K562 (cell line): ENCODE measurements around the gene TOX2. TPM values are rescaled to one million over a fixed set of nuclear protein-coding genes. Genes with fewer than 3 reads are reported as not detected.

Experiments
- ATAC-seq: fragments of 200-7000 bp; cut with Tn5 transposase; 3 replicates; pipeline ENCODE4 v1.9.1; 2020; ENCODE audit warnings: moderate library complexity
- BruUV-seq: library from RNA; stranded (reverse); fragments of 400-500 nt; replicated peaks from 2 replicates; lab custom pipeline; 2021; lab: Mats Ljungman, UMichigan
- CTCF ChIA-PET: fragments of 300-600 bp; formaldehyde crosslinking; extraction: SDS; loops from one replicate; lab custom pipeline; 2021; ENCODE audit warnings: low intra/inter-chr PET ratio; lab: Yijun Ruan, JAX
- POLR2A ChIA-PET: fragments of 300-600, 350-650 bp; sonication (Branson Sonifier 250); formaldehyde crosslinking; extraction: SDS; loops from one replicate; lab custom pipeline; 2021; ENCODE audit warnings: antibody characterized with exemption, inconsistent platforms; lab: Yijun Ruan, JAX
- DNase-seq, 4 experiments: peaks; one replicate each; pipeline versions ENCODE4 v3.0.0 to v3.0.0-alpha.2; 2011 to 2018; ENCODE audit warnings: low spot score in 3 of 4, mixed read lengths in 3 of 4; ENCODE audit errors: extremely low read depth in 1 of 4
- FAIRE-seq: peaks from 2 replicates; lab custom pipeline; 2011; peaks lifted over from hg19 to GRCh38; lab: Jason Lieb, UNC
- H2AFZ ChIP-seq: 2 replicates; pipeline ENCODE4 v1.6.0; 2011; ENCODE audit warnings: low read depth, low read length, control low read depth, inconsistent platforms
- H3K27ac ChIP-seq: fragments of 200-600 bp; 3 replicates; pipeline ENCODE4 v1.8.0; 2011; ENCODE audit warnings: low read depth, mild to moderate bottlenecking, control low read depth, inconsistent platforms, low read length, moderate library complexity, mixed read lengths; ENCODE audit errors: extremely low read depth
- H3K27me3 ChIP-seq, 2 experiments: fragments of 300-600 bp in 1 of 2; 2 replicates in 1 of 2; 3 replicates in 1 of 2; pipeline versions ENCODE4 v1.6.0 to v1.8.0; 2011; ENCODE audit warnings: inconsistent platforms in 2 of 2, low read length in 2 of 2, mild to moderate bottlenecking in 1 of 2, mixed read lengths in 1 of 2, moderate library complexity in 1 of 2; ENCODE audit not compliant: control insufficient read depth in 2 of 2, insufficient read depth in 2 of 2
- H3K36me3 ChIP-seq: fragments of 300-600 bp; 3 replicates; pipeline ENCODE4 v1.8.0; 2011; ENCODE audit warnings: mild to moderate bottlenecking, low read length, inconsistent platforms; ENCODE audit not compliant: control insufficient read depth, insufficient read depth
- H3K4me1 ChIP-seq, 2 experiments: fragments of 200-600 bp in 1 of 2; replicated peaks in 1 of 2; 2 replicates in 1 of 2; 3 replicates in 1 of 2; pipeline versions ENCODE4 v1.5.1 to v1.8.0; 2011; ENCODE audit warnings: inconsistent platforms in 2 of 2, low read length in 2 of 2, mild to moderate bottlenecking in 1 of 2, mixed read lengths in 1 of 2, moderate library complexity in 1 of 2; ENCODE audit not compliant: control insufficient read depth in 2 of 2, insufficient read depth in 2 of 2
- H3K4me2 ChIP-seq: 2 replicates; pipeline ENCODE4 v1.6.1; 2011; ENCODE audit warnings: low read length, control low read depth, inconsistent platforms, mixed read lengths; ENCODE audit not compliant: insufficient read depth
- H3K4me3 ChIP-seq: fragments of 200-600 bp; sonication (generic), shearing (Covaris generic); 2 replicates; pipeline ENCODE4 v1.5.1; 2016; ENCODE audit warnings: control low read depth, inconsistent platforms
- H3K79me2 ChIP-seq: fragments of 200-600 bp; 3 replicates; pipeline ENCODE4 v1.8.0; 2011; ENCODE audit warnings: low read length, inconsistent platforms; ENCODE audit not compliant: control insufficient read depth, insufficient read depth
- H3K9ac ChIP-seq, 2 experiments: 2 replicates each; pipeline versions ENCODE4 v1.6.0 to v1.6.1; 2011; ENCODE audit warnings: low read depth in 2 of 2, low read length in 2 of 2, control low read depth in 1 of 2, inconsistent platforms in 1 of 2, mild to moderate bottlenecking in 1 of 2, mixed read lengths in 1 of 2; ENCODE audit not compliant: insufficient read depth in 1 of 2
- H3K9me1 ChIP-seq: one replicate; pipeline ENCODE4 v1.6.0; 2011; ENCODE audit warnings: inconsistent platforms, mild to moderate bottlenecking, low read length, moderate library complexity; ENCODE audit not compliant: control insufficient read depth, insufficient read depth
- H3K9me3 ChIP-seq: replicated peaks from 2 replicates; pipeline ENCODE4 v1.5.1; 2011; ENCODE audit warnings: low read depth, low read length, inconsistent platforms; ENCODE audit not compliant: control insufficient read depth, insufficient read depth
- H4K20me1 ChIP-seq: replicated peaks from 2 replicates; pipeline ENCODE4 v1.6.1; 2011; ENCODE audit warnings: low read length, inconsistent platforms, mixed read lengths; ENCODE audit not compliant: control insufficient read depth, insufficient read depth
- MAFK ChIP-seq: IDR thresholded peaks from 2 replicates; pipeline ENCODE4 v1.6.1; 2011; ENCODE audit warnings: low read length, improper control_type of control experiment
- PHB2 ChIP-seq: fragments of 450-650 bp; IDR thresholded peaks from 2 replicates; pipeline ENCODE4 v1.6.1; 2017; ENCODE audit warnings: low read depth
- RBM34 ChIP-seq: fragments of 200-400 bp; formaldehyde crosslinking; IDR thresholded peaks from 2 replicates; pipeline ENCODE4 v1.6.1; 2018; ENCODE audit warnings: low read length, borderline replicate concordance; ENCODE audit not compliant: insufficient read depth
- ZFP30 ChIP-seq: fragments of 250-450 bp; sonication (Bioruptor Pico); IDR thresholded peaks from 2 replicates; pipeline ENCODE4 v1.8.0; 2022; ENCODE audit warnings: moderate library complexity, mild to moderate bottlenecking, inconsistent platforms, borderline replicate concordance
- ZNF124 ChIP-seq: sonication (generic); formaldehyde crosslinking; IDR thresholded peaks from 2 replicates; pipeline ENCODE4 v1.8.1; 2022; ENCODE audit warnings: missing genetic modification reagents
- WGBS: fragments of 100-300 bp; shearing (Covaris generic); methylation state at CpG from one replicate; pipeline ENCODE4 v1.1.6; 2016; ENCODE audit warnings: low coverage, mixed read lengths; ENCODE audit not compliant: insufficient coverage; ENCODE audit errors: missing lambda C conversion rate; 5-methylcytosine and 5-hydroxymethylcytosine counted together
- in situ Hi-C: fragments of 300-500 bp; cut with MboI; formaldehyde crosslinking; loops from 4 replicates; pipeline ENCODE4 v1.15.0; 2018; ENCODE audit warnings: inconsistent platforms, mixed read lengths
- intact Hi-C: fragments of 100-400 bp; cut with micrococcal nuclease; formaldehyde crosslinking; loops from 2 replicates; pipeline ENCODE4 v1.14.2; 2022
- polyA plus RNA-seq, 8 experiments: library from polyadenylated mRNA; depleted of rRNA in 4 of 8; stranded (reverse) in 5 of 8; unstranded in 3 of 8; fragments of >200 nt; fragmentation: Nextera tagmentation in 2 of 8; fragmentation: Illumina TruSeq in 1 of 8; extraction: Ambion mirVana in 2 of 8; extraction: Trizol in 1 of 8; gene quantifications; 2 replicates each; pipeline versions ENCODE4 v1.2.1 to v1.2.3, GENCODE V29; 2011 to 2014; ENCODE audit warnings: inconsistent platforms in 1 of 8, missing spikeins in 1 of 8
- total RNA-seq, 7 experiments: library from RNA; depleted of rRNA in 6 of 7; stranded (reverse); fragments of >200 nt in 6 of 7; fragmentation: Illumina TruSeq in 2 of 7; extraction: Trizol in 2 of 7; gene quantifications; 2 replicates each; pipeline versions ENCODE4 v1.2.1 to v1.2.3, GENCODE V29; 2011 to 2021; ENCODE audit warnings: low replicate concordance in 1 of 7
- TF ChIP-seq, protein P1 (sequence below): fragments of 450-650 bp; IDR thresholded peaks from 2 replicates; pipeline ENCODE4 v1.6.1; 2016; ENCODE audit warnings: missing biosample characterization, missing genetic modification characterization
- TF ChIP-seq, protein P2 (sequence below), 2 experiments: fragments of 450-650 bp; IDR thresholded peaks; 2 replicates each; pipeline ENCODE4 v1.6.1; 2016; ENCODE audit warnings: mild to moderate bottlenecking in 2 of 2, borderline replicate concordance in 1 of 2, low read depth in 1 of 2, moderate library complexity in 1 of 2
- TF ChIP-seq, protein P3 (sequence below), 2 experiments: fragments of 450-650 bp; IDR thresholded peaks; 2 replicates each; pipeline ENCODE4 v1.6.1; 2018; ENCODE audit warnings: mild to moderate bottlenecking in 2 of 2, low read depth in 1 of 2; ENCODE audit not compliant: partially characterized antibody in 2 of 2

Gene TOX2
- total and polyA plus RNA-seq, 9 of the 15 experiments (the other 6 are each of a cell fraction or from before 2014, with no cell fraction given): not detected

DNA sequence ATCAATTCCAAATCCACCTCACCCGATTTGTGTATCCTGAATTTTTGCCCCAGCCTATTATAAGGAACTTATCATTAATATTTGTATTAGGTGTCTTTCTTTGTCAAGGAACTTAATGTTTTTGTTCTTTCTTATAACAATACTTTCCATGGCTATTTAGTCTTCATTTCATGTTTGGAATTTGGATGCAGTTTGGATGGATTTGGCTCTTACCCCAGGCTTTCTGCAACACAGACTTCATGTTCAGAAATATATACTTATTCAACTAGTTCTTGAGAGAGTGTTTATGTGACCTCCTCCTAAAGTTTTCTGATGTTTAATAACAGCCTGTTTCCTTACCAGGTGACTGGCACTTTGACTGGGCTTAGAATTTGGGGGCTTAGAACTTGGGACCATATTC is 35.9 kb upstream of the TOX2 start:
- no TSS peak for BruUV-seq
- Histone ChIP-seq H3K4me1 (no peaks in the 10 kb centered on the region), H3K9me3 (no peaks in the 10 kb centered on the region), H3K9ac (no peak overlapping the region), H3K27me3 (no peaks in the 10 kb centered on the region), H4K20me1 (no peaks in the 10 kb centered on the region), H3K4me3 (no peak overlapping the region), H3K9me1 (no peaks in the 10 kb centered on the region), H3K27ac (no peak overlapping the region), H3K36me3 (no peaks in the 10 kb centered on the region), H2AFZ (no peak overlapping the region), H3K4me2 (no peak overlapping the region), H3K79me2 (no peaks in the 10 kb centered on the region)
- 0% methylated on average over 1 of the region's 1 CpG for WGBS
- FAIRE-seq (no peak), DNase-seq (no peak), ATAC-seq (no peak)
- in situ Hi-C loops: no loop called here
- intact Hi-C loops: no loop called here
- ChIA-PET CTCF (no interaction called here), POLR2A (no interaction called here)
- TF ChIP-seq, protein P1, sequence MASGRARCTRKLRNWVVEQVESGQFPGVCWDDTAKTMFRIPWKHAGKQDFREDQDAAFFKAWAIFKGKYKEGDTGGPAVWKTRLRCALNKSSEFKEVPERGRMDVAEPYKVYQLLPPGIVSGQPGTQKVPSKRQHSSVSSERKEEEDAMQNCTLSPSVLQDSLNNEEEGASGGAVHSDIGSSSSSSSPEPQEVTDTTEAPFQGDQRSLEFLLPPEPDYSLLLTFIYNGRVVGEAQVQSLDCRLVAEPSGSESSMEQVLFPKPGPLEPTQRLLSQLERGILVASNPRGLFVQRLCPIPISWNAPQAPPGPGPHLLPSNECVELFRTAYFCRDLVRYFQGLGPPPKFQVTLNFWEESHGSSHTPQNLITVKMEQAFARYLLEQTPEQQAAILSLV (tag): no peak
- TF ChIP-seq, protein P2, sequence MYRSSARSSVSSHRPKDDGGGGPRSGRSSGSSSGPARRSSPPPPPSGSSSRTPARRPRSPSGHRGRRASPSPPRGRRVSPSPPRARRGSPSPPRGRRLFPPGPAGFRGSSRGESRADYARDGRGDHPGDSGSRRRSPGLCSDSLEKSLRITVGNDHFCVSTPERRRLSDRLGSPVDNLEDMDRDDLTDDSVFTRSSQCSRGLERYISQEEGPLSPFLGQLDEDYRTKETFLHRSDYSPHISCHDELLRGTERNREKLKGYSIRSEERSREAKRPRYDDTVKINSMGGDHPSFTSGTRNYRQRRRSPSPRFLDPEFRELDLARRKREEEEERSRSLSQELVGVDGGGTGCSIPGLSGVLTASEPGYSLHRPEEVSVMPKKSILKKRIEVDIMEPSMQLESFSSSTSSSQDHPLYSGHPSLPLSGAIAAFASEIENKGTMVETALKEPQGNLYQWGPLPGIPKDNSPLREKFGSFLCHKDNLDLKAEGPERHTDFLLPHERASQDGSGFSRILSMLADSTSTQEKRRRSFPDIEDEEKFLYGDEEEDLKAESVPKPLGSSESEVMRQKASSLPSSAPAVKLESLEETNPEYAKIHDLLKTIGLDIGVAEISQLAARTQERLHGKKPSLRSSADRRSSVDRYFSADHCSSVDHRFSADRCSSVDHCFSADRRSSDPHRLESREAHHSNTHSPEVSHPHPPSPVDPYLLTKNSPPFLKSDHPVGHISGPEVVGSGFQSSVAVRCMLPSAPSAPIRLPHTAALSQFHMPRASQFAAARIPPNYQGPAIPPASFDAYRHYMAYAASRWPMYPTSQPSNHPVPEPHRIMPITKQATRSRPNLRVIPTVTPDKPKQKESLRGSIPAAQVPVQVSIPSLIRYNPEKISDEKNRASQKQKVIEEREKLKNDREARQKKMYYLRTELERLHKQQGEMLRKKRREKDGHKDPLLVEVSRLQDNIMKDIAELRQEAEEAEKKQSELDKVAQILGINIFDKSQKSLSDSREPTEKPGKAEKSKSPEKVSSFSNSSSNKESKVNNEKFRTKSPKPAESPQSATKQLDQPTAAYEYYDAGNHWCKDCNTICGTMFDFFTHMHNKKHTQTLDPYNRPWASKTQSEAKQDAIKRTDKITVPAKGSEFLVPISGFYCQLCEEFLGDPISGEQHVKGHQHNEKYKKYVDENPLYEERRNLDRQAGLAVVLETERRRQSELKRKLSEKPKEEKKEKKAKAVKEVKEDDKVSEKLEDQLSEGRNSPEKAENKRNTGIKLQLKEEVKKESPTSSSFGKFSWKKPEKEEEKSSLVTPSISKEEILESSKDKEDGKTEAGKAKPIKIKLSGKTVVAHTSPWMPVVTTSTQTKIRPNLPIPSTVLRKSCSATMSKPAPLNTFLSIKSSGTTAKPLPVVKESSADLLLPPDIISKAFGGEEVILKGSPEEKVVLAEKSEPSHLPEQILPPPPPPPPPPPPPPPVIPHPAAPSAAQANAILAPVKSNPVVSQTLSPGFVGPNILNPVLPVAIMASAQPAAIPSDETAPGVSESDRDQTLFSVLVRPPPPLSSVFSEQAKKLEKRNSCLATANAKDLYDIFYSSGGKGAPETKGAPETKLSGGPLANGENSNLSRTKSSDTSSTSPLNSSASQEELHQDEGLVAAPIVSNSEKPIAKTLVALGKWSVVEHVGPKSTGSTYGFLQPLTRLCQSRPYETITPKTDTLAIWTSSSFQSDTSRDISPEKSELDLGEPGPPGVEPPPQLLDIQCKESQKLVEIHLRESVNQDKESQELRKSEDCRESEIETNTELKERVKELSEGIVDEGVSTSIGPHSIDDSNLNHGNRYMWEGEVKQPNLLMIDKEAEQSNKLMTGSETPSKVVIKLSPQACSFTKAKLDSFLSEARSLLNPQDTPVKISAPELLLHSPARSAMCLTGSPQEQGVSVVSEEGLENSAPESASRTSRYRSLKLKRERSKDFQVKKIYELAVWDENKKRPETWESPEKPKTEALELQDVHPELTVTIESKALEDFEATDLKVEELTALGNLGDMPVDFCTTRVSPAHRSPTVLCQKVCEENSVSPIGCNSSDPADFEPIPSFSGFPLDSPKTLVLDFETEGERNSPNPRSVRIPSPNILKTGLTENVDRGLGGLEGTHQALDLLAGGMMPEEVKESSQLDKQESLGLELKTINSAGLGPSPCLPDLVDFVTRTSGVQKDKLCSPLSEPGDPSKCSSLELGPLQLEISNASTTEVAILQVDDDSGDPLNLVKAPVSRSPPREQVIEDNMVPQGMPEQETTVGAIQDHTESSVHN (IDR thresholded peaks at IDR 0.05; ENCODE audit: borderline replicate concordance in 1 of 2, low read depth in 1 of 2): no peak
- no peak for TF ChIP-seq ZNF124 (CRISPR knock-in tag)
- TF ChIP-seq, protein P3, sequence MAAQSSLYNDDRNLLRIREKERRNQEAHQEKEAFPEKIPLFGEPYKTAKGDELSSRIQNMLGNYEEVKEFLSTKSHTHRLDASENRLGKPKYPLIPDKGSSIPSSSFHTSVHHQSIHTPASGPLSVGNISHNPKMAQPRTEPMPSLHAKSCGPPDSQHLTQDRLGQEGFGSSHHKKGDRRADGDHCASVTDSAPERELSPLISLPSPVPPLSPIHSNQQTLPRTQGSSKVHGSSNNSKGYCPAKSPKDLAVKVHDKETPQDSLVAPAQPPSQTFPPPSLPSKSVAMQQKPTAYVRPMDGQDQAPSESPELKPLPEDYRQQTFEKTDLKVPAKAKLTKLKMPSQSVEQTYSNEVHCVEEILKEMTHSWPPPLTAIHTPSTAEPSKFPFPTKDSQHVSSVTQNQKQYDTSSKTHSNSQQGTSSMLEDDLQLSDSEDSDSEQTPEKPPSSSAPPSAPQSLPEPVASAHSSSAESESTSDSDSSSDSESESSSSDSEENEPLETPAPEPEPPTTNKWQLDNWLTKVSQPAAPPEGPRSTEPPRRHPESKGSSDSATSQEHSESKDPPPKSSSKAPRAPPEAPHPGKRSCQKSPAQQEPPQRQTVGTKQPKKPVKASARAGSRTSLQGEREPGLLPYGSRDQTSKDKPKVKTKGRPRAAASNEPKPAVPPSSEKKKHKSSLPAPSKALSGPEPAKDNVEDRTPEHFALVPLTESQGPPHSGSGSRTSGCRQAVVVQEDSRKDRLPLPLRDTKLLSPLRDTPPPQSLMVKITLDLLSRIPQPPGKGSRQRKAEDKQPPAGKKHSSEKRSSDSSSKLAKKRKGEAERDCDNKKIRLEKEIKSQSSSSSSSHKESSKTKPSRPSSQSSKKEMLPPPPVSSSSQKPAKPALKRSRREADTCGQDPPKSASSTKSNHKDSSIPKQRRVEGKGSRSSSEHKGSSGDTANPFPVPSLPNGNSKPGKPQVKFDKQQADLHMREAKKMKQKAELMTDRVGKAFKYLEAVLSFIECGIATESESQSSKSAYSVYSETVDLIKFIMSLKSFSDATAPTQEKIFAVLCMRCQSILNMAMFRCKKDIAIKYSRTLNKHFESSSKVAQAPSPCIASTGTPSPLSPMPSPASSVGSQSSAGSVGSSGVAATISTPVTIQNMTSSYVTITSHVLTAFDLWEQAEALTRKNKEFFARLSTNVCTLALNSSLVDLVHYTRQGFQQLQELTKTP (IDR thresholded peaks at IDR 0.05; ENCODE audit: low read depth in 1 of 2, partially characterized antibody in 2 of 2): no peak
- TF ChIP-seq ZFP30: no peak
- no peak for TF ChIP-seq MAFK
- no peak for TF ChIP-seq RBM34
- TF ChIP-seq PHB2: no peak
